Stimulated activated CD8-positive, alpha-beta memory T cell treated with anti-CD3 and anti-CD28 coated beads, Interleukin-12 subunit alpha, Interleukin-12 subunit beta, amount 100 ng/mL, for 24 hours (primary cell): Measurements from ENCODE around the gene RASA3.
"Not testable (repeated sequence)": the region's sequence is repeated elsewhere in the genome, so short reads cannot be mapped to it uniquely, and the experiment has no call there.

Source experiments
- DNase-seq: peaks from one replicate; pipeline ENCODE4 v3.0.0-alpha.2; 2020; ENCODE audit errors: extremely low read depth

RASA3 gene

DNA sequence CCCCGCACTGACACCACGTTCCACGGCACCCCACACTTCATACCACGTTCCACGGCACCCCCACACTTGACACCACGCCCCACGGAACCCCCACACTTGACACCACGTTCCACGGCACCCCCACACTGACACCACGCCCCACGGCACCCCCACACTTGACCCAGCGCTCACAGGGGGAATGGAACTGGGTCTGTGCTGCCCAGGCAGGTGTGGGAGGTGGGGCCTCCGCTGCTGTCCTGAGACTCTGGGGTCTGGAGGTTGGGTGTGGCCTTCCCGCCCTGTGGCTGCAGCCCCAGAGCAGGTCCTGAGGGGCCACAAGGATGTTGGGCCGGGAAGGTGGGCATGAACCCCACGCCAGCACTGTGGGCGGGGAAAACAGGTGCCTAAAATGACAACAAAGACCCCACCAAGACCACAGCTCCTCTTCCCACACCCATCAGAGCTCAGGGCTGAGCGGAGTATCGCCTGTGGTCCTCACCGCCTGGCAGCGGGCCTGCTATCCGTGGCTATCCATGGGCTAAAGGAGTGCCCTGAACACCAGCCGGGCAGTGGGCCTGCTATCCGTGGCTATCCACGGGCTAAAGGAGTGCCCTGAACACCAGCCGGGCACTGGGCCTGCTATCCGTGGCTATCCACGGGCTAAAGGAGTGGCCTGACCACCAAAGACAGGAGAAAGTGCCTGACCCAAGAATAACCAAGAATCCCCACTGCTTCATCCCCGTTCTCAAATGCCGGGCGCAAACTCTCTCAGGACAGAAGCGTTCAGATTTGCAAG, 98.7 kb downstream of the RASA3 start:
- DNase-seq = no peak

DNA sequence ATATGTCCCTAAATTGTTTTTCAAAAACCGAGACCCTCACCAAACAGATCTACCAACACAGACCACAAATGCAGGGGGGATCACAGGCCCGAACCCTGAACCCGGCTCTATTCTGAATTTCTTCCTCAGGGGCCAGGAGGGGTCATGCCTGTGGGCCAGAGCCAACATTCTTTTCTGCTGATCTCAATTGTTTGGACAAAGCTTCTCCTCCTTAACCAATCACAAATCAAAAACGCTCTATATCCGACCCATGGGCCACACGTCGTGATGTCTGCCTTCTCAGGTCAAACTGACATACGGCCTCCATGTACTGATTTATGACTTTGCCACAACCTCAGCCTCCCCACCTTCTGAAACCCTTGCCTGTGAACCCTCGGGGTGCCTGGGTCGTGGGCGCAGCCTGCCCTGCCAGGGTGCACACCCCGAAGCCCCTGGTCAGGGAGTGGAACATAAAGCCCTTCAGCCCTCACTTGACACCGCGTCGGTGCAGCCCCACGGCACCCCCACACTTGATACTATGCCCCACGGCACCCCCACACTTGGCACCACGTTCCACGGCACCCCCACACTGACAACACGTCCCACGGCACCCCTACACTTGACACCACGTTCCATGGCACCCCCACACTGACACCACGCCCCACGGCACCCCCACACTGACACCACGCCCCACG, 100.2 kb downstream of the RASA3 start:
- no peak for DNase-seq

DNA sequence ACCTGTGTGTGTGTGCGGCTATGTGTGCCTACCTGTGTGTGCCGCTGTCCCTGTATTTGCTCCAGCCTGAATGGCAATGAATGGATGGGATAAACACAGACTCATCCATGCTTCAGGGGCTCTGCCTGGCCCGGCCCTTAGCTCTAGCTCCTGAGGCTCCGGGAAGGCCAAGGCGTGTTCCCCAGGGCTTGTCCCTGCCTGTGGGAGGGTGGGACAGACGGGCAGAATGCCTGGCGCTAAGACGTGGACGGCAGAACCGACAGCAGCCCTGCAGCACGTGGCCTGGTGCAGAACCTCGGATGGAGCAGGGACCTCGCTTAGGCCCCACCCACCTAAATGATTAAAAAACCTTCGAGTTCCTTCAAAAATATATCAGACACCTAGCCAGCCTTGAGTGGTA, 100.8 kb downstream of the RASA3 start:
- DNase-seq = no peak

DNA sequence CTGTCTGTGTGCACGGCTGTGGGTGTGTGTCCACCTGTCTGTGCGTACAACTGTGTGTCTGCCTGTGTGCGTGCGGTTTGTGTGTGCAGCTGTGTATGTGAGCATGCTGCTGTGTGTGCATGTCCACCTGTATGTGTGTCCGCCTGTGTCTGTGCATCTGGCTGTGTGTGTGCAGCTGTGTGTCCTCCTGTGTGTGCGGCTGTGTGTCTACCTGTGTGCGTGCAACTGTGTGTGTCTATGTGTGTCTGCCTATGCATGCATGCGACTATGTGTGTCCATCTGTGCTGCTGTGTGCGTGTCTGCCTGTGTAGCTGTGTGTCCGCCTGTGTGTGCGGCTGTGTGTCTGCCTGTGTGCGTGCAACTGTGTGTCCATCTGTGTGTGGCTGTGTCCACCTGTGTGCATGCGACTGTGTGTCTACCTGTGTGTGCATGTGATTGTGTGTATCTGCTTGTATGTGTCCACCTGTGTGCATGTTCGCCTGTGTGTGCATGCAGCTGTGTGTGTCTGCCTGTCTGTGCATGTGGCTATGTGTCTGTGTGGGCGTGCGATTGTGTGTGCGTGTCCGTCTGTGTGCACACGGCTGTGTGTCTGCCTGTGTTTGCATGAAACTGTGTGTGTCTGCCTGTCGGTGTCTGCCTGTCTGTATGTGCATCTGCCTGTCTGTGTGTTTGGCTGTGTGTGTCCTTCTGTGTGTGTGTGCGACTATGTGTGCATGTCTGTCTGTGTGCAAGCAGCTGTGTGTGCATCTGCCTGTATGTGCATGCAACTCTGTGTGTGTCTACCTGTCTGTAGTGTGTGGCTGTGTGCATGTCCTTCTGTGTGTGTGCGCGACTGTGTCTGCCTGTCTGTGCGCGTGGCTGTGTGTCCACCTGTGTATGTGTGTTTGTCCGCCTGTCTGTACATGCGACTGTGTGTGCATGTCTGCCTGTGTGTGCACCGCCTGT, 101.5 kb downstream of the RASA3 start:
- DNase-seq = no peak

DNA sequence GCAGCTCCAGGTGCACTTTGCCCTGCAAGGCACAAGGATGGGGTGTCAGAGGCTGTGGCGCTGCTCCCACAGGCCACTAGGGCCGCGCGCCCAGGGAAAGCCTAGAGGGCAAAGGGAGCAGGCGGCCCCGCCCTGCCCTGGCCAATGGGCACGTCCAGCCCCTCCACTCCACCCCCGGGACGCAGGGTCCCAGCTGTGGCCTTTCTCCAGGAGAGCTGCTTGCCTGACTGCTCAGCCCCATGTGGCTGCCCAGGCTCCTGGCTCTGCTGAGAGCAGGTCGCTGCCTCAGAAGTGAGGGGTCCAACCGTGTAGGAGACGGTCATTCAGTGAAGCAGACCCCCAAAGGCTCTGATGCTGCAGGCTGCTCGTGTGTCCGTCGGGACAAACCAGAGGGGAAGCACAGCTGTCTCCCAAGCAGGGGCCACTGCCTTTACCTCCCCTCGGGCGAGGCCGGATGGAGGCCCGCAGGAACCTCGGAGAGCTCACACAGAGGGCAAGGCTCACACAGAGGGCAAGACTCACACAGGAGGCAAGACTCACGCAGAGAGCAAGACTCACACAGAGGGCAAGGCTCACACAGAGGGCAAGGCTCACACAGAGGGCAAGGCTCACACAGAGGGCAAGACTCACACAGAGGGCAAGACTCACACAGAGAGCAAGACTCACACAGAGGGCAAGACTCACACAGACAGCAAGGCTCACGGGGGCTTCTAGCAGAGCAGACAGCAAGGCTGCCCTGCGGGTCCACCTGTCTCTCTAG, 102.4 kb downstream of the RASA3 start:
- DNase-seq = no peak

DNA sequence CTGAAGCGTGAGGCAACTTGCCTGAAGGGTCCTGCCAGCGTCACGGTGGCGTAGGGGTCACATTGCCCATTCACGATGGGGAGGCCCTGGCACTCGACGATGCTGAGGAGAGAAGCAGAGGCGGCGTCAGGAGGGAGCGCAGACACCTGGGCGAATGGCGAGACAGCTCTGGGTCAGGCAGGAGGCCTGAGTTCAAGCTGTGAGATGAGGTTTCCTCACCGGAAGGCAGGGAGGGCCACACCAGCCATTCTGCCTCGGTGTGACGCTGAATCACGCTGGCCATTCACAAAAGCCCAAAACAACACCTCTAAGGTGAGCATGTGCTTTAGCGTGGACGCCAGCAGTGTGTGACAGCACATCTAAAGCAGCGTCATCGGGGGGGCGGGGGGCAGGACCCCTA, 104.6 kb downstream of the RASA3 start:
- DNase-seq = no peak

DNA sequence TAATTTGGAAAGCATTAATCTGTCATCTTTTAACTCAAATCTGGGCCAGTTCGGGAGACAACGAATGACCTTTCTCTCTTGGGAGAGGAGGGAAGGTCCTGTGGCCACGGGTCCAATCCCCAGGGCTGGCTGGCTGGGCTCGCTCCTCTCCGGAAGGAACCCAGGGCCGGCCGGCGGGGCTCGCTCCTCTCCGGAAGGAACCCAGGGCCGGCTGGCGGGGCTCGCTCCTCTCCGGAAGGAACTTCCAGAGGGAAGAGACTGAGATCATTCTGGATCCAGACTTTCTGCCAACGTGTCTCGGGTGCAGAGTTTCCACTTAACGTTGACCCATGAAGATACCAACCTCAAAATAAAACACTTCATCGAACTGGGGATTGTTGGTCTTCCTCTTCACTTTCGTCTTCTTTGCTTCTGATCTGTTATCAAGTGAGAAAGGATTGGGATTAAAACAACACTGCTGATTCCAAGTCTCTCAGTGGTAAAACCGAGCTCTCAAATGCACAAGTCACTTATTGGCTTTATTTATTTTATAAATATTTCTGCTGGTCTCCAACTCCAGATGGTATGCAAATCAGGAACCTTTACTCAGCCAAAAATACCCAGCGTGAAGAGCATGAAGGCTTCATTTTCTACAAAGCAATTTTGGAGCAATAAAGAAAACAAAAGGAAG, 105.2 kb downstream of the RASA3 start:
- DNase-seq = no peak

DNA sequence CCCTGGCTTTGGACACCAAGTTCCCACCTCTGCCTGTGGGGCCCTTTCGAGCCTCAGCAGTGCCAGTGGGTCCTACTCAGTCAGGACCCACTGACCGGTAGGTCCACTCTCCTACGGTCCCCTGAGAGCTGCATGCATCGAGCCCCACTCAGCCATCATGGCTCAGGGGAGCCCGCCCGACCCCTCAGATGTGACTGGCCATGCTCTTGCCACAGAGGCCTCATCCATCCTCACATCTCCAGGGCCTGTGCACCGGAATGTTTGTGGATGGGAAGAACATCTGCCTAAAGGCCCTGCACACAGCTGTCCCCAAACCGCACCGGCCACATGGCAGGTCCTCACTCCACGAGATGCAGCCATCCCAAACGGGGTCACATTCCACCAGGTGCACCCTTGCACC, 105.9 kb downstream of the RASA3 start:
- DNase-seq = no peak

DNA sequence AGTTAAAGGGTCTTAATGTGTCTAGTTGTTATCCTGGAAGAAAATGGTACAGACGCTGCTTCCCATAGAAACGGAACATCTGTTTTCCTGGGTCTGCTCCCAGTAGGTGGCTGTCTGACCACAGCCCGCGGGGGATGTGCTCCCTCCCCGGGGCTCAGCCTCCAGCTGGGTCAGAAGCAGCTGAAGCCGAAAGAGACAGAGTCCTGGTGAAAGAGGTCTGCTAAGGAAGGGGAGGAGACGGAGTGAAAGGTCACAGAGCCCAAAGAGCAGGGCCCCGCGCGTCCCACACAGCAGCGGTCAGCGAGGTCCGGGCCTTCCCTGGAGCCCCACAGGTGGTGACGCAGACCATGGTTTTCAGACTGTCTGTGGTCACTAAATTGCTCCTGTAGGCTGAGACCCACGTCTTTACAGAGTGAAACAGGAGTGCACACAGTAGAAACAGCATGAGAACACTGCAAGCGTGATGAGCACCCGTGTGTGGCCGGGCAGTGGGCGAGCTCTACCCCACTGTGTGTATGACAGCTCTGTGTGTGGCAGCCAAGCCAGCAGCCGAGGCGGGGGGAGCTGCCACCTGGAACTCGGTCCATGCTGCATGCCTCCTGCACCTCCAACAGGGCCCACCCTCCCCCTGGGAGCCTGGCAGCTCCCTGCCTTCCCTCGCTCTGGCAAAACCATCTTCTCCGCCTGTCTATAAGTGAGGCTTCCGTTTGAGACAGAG, 106.5 kb downstream of the RASA3 start:
- DNase-seq = no peak

DNA sequence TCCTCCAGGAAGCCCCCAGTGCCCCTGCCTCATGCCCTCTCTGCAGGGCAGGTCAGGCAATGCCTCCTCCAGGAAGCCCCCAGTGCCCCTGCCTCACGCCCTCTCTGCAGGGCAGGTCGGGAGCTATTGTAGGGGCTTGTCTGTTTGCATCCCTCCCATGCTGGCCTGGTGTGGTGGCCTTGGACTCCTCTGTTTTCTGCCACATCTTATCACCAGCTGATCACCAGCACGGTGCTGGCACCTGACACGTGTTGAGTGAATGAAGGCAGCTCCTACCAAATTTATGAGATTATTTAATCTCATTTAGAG, 107.1 kb downstream of the RASA3 start:
- no peak for DNase-seq

DNA sequence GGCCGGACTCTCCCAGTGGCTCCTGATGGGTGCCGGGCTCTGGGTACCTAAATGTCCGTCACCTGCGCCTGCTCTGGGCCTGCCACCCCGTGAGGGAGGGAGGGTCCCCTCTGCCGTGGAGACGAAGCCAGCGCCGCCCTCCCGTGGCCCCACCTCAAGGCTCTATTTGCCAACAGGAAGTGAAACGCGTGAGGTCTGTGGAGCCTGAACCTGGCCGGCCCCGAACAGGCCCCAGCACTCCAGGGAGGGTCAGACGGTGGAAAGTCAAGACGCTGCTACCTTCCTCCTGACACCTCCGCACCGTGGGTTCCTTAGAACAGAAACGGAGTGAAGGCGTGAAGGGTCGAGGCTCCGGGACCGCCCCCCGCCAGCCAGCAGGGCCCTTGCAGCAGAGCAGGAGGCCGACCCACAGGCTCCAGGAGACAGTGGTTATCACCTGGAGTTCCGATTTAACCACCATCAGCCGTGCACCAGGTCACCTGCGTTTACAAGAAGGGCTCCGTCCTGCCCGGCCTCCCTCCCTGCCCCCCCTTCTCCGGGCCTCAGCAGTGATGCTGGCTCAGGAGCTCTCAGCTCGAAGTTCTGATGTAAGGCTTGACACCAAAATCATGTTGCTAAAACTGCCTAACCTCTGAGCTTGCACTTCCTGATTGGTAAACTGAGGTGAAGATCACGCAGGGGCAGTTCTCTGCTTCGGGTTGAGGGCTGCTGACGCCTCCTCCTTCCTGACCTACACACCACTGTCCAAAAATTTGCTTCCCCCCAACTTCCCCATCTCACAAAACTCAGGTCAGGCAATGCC, 107.6 kb downstream of the RASA3 start:
- no peak for DNase-seq

DNA sequence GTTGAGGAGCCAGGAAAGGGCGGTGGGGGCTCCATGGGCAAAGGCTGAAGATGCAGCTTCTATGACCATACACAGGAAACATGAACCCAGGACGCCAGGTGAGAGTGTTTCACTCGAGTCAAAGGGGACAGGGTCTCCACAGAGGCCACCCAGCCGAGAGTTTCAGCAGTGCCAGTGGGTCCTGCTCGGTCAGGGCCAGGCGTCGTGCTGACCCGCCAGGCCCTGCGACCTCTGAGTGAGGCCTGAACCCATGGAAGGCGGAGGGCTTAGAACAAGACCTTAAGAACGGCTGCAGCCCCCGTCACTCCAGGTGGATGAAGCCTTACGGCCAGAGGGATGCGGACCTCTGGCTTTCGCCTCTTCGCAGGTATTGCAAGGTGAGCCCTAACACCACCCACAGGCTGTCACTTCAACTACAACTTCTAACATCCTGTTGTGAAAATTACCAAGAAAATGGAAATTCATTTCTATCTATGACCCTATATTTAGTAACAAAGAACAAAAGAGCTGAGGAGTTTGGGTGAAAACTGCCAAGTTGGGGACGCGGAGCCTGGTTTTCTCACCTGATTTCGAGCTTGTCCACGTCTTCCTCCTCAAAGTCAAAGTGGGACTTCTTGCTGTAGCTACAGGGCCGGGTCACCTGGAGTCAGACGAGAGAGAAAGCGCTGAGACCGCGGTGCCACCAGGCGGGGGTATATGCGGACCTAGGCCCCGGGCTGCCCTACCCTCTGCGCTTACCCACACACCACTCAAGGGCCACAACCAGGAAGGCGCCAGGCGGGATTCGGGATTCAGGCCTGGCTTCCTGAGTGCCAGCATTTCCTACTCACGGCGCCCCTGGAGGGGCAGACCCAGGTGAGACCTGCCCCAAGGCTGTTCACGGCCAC, 108.5 kb downstream of the RASA3 start:
- no peak for DNase-seq

DNA sequence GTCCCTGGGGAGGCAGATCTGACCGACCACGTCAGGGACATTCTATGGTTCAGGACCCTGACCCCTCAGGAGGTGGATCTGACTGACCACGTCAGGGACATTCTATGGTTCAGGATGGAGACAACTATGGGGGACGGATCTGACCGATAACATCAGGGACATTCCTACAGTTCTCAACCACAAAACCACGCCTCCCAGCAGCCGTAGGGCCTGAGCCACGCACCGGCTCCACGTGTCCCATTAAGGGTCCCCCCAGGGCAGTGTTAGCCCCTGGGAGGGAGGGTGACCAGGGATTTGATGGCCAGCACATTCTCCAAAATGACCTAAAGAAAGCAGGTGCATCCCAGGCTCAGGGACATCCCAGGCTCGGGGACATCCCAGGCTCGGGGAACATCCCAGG, 109.5 kb downstream of the RASA3 start:
- no peak for DNase-seq

DNA sequence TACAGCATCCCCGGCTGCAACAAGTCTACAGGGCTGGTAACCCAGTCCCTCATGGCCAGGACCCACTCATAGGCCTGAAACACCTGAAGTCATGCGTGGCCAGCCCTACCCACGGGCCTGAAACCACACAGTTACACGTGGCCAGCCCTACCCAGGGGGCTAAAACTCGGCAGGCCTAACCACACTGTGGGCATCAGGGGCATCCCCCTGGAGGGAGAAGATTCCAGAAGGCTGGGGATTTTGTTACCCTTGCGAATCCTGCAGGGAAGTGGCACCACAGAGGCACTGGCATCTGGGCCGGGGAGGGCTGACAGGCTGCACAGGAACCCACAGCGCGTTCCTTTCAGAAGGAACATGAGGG, 110.1 kb downstream of the RASA3 start:
- no peak for DNase-seq

DNA sequence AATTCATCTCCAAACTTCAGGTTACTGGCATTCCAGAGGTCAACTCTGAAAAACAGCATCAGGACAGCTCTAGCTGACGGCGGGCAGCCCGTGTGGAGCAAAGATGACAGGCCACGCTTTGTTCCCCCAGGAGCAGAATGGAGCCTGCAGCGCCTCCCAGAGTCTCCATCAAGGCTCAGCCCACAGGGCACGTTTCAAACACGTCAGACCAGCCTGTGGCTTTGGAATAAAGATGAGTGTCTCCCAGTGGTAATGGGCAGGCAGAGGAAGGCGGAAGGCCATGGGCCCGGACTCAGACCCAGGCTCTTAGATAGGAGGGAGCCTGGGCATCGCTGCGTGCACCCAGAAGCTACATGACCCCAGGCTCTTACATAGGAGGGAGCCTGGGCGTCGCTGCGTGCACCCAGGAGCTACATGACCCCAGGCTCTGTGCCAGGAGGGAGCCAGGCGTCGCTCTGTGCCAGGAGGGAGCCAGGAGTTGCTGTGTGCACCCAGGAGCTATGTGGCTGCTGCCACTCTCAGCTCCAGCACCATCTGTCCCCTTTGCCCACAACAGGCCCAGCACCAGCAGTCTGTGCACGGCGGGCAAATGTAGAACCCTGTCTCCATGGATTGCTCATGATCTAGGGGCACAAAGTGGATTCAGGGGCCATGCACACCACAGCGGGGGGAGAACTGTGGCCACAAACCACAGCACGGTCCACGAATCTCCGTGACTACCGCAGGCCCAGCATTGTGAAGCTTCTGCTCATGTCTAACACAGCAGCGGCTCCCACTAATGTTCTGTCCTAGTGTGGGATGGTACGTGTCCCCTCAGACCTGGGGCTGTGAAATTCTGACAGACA, 110.7 kb downstream of the RASA3 start:
- no peak for DNase-seq

DNA sequence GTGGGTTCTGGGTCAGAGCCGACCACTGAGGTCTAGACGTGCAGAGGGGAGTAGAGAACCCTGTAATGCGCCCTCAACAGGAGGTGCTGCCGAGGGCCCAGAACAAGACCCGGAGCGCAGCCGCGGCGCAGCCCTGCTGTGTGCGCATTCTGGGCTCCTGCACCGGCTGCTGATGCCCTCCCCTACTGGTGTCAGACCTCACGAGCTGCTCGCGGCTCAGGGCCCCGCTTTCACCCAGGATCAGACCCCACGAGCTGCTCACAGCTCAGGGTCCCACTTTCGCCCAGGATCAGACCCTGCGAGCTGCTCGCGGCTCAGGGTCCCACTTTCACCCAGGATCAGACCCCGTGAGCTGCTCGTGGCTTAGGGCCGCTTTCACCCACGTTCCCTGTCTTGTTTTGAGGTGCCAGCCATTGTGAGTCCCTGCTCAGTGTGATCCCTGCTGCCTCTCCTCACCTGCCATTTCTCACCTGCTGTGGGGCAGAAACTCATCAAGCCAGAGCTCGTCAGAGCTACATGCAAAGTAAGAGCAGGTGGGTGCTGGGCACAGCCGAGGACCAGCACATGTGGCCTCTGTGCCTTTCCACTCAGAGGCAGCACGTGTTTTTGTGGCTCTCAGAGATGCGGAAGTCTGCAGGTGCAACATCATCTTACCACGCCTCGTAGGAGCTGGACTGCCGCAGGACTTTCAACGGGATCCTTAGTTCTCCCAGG, 111.5 kb downstream of the RASA3 start:
- no peak for DNase-seq

DNA sequence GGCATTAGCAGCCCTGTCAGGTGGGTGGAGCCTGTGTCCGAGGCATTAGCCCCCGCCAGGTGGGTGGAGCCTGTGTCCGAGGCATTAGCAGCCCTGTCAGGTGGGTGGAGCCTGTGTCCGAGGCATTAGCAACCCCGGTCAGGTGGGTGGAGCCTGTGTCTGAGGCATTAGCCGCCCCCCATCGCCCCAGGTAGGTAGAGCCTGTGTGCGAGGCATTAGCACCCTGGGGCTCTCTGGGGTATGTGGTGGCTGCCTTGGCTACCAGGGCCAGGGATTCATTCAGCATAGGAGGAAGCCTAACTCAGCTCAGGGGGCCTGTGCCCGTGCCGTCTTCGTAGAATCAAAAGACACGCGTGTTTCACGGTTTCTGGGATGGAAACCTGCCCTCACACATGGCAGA, 112.3 kb downstream of the RASA3 start:
- DNase-seq = not testable (repeated sequence)
